ENCODE data around the gene GRIP2. TPM values are rescaled to one million over a fixed set of nuclear protein-coding genes. Genes with fewer than 3 reads are reported as not detected.

Gene GRIP2
- polyA plus RNA-seq, 1 donor (not counting 4 experiments of a cell fraction or from before 2014, with no cell fraction given) = 0.01 TPM

GRCh38 chr3:14439501-14440167 lies 100.5 kb downstream of the GRIP2 start:
- DNase-seq (ENCODE audit: low read depth, low spot score) (no peak), FAIRE-seq (no peak)
- dilution Hi-C loops (cut with MboI; ENCODE audit: extremely low pct_ligation_motif_present, low sequenced_read_pairs) = no loop called here

More at GRCh38 chr3:14439501-14440167, 100.5 kb downstream of the GRIP2 start:
- Histone ChIP-seq H3K9ac (ENCODE audit: control insufficient read depth, extremely low read depth, insufficient read depth, low read length) (no peak overlapping the region), H3K4me3 (ENCODE audit: control insufficient read depth in 2 of 3, extremely low read depth in 1 of 3, insufficient read depth in 2 of 3, low read depth in 1 of 3, low read length in 3 of 3) (no peak overlapping the region), H3K27ac (ENCODE audit: control insufficient read depth, insufficient read depth, low read length) (no peak overlapping the region), H3K4me1 (ENCODE audit: control insufficient read depth, extremely low read depth, insufficient read depth, low read length) (peaks cover 5% of the 10 kb centered on the region), H3K79me2 (ENCODE audit: control insufficient read depth, insufficient read depth, low read length) (peaks cover 5% of the 10 kb centered on the region), H3K9me3 (ENCODE audit: control insufficient read depth, low read depth, low read length) (no peaks in the 10 kb centered on the region), H3K36me3 (ENCODE audit: control insufficient read depth in 2 of 2, extremely low read depth in 1 of 2, insufficient read depth in 2 of 2, low read length in 2 of 2) (no peaks in the 10 kb centered on the region), H4K20me1 (ENCODE audit: control insufficient read depth, extremely low read depth, insufficient read depth, low read length) (no peaks in the 10 kb centered on the region), H2AFZ (ENCODE audit: control insufficient read depth, low read length) (no peak overlapping the region), H3K27me3 (ENCODE audit: control insufficient read depth, extremely low read depth, insufficient read depth, low read length) (no peaks in the 10 kb centered on the region), H3K4me2 (ENCODE audit: control insufficient read depth, extremely low read depth, insufficient read depth, low read depth, low read length) (no peak overlapping the region), H3K9me1 (ENCODE audit: control insufficient read depth, extremely low read depth, insufficient read depth, low read length) (no peaks in the 10 kb centered on the region)
- TF ChIP-seq CTCF (optimal IDR thresholded peaks at IDR 0.05 in 1 of 3, IDR thresholded peaks at IDR 0.05 in 1 of 3, conservative IDR thresholded peaks at IDR 0.05 in 1 of 3; ENCODE audit: extremely low read depth in 1 of 3, insufficient read depth in 2 of 3, low read length in 3 of 3) = no peak
- TF ChIP-seq EZH2 (IDR thresholded peaks at IDR 0.05; ENCODE audit: low read length) = no peak

Small RNA genes within 50 kb of the gene (small RNA-seq; reads per million reads assigned to genes)
- gene RNU6-905P (ENCODE audit: insufficient read length in 3 of 3, low read depth in 3 of 3, low replicate concordance in 1 of 3) = 0 reads per million in 3 experiments

Other genes with a start within 250 kb of the GRIP2 start
- gene SLC6A6, start 137.7 kb downstream of the GRIP2 start, polyA plus RNA-seq = 4.6 to 12.4 TPM (median 8.3 TPM) in 3 replicates
- 3.6 to 8.8 TPM (median 6.2 TPM) in 3 replicates for gene CCDC174, start 111.4 kb upstream of the GRIP2 start, polyA plus RNA-seq
- 0.02 to 0.06 TPM in 2 of 3 replicates, not detected in the other for gene C3orf20, start 134.8 kb upstream of the GRIP2 start, polyA plus RNA-seq